ENCODE results near the gene KRT20. TPM values are rescaled to one million over a fixed set of nuclear protein-coding genes. Genes with fewer than 3 reads are reported as not detected.

Gene KRT20
- total RNA-seq, 4 donors from 2014 or later = not detected

DNA sequence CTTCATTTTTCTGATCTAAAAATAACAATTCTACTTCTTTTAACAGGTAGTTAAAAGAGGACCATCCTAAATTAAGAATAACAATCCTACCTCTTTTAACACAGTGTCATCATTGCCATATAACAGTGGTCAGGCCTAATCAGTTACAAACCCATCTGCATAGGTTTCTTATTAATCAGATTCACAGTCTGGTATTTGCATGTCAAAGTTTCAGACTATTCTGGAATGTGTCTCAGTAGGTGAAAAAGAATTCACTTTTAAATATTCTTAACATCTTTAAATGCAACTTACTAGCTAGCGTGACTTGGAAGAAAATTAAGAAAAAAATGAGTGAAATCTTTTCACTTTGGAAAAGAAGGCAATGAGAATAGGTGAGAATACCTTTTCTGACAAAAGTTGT, 11.2 kb downstream of the KRT20 start:
- TF ChIP-seq, protein P1, sequence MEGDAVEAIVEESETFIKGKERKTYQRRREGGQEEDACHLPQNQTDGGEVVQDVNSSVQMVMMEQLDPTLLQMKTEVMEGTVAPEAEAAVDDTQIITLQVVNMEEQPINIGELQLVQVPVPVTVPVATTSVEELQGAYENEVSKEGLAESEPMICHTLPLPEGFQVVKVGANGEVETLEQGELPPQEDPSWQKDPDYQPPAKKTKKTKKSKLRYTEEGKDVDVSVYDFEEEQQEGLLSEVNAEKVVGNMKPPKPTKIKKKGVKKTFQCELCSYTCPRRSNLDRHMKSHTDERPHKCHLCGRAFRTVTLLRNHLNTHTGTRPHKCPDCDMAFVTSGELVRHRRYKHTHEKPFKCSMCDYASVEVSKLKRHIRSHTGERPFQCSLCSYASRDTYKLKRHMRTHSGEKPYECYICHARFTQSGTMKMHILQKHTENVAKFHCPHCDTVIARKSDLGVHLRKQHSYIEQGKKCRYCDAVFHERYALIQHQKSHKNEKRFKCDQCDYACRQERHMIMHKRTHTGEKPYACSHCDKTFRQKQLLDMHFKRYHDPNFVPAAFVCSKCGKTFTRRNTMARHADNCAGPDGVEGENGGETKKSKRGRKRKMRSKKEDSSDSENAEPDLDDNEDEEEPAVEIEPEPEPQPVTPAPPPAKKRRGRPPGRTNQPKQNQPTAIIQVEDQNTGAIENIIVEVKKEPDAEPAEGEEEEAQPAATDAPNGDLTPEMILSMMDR (IDR thresholded peaks at IDR 0.05; ENCODE audit: low read depth) = no peak

- TF ChIP-seq, protein P1 (IDR thresholded peaks at IDR 0.05; ENCODE audit: low read depth) = no peak
These were observed 11.8 kb downstream of the KRT20 start for GRCh38 chr17:40873255-40873654.

GRCh38 chr17:40872416-40872815, 12.6 kb downstream of the KRT20 start:
- TF ChIP-seq, protein P1 (IDR thresholded peaks at IDR 0.05; ENCODE audit: low read depth) = no peak

- TF ChIP-seq, protein P1 (IDR thresholded peaks at IDR 0.05; ENCODE audit: low read depth) = no peak
These were observed 13.7 kb downstream of the KRT20 start for GRCh38 chr17:40871316-40871715.

GRCh38 chr17:40870136-40870535, 14.9 kb downstream of the KRT20 start:
- TF ChIP-seq, protein P1 (IDR thresholded peaks at IDR 0.05; ENCODE audit: low read depth) = no peak

- TF ChIP-seq, protein P1 (IDR thresholded peaks at IDR 0.05; ENCODE audit: low read depth) = no peak
These were observed 18.2 kb downstream of the KRT20 start, which contains the start of gene KRT12 for GRCh38 chr17:40866838-40867237. TSS of gene KRT12 (minus strand) at chr17:40867223. CDS start at chr17:40867186, 37 bp downstream.

GRCh38 chr17:40864661-40865390, 20.2 kb downstream of the KRT20 start:
- TF ChIP-seq, protein P1 (IDR thresholded peaks at IDR 0.05; ENCODE audit: low read depth) = no peak

All from subcutaneous adipose tissue (tissue), 4 donors.